Measurements from ENCODE around the gene CST6.

CST6 gene

GRCh38 chr11:66050581-66051231 is 38.9 kb downstream of the CST6 start:
- DNase-seq (ENCODE audit: extremely low read depth, low read depth) = no peak
- TF ChIP-seq CTCF (IDR thresholded peaks at IDR 0.05; ENCODE audit: low read depth, low read length) = no peak

- no peak for DNase-seq (ENCODE audit: extremely low read depth, low read depth)
Observed at GRCh38 chr11:66051371-66051765, 39.6 kb downstream of the CST6 start.

GRCh38 chr11:66051766-66052663 is 40.2 kb downstream of the CST6 start, which contains the start of gene SF3B2:
SF3B2 (plus strand) TSS chr11:66052364; CDS start chr11:66052385, 21 bp downstream.
- TF ChIP-seq CTCF (IDR thresholded peaks at IDR 0.05; ENCODE audit: low read depth, low read length) = no peak
- peak; percentile 95 for DNase-seq (ENCODE audit: extremely low read depth, low read depth)

More at GRCh38 chr11:66051371-66051765, 39.6 kb downstream of the CST6 start:
- no peak for TF ChIP-seq CTCF (IDR thresholded peaks at IDR 0.05; ENCODE audit: low read depth, low read length)

GRCh38 chr11:66052664-66052982 is 40.8 kb downstream of the CST6 start:
- TF ChIP-seq CTCF (IDR thresholded peaks at IDR 0.05; ENCODE audit: low read depth, low read length) = no peak
- no peak for DNase-seq (ENCODE audit: extremely low read depth, low read depth)

GRCh38 chr11:66055021-66055420 is 43.2 kb downstream of the CST6 start:
- no peak for DNase-seq (ENCODE audit: extremely low read depth, low read depth)
- no peak for TF ChIP-seq CTCF (IDR thresholded peaks at IDR 0.05; ENCODE audit: low read depth, low read length)

- DNase-seq (ENCODE audit: extremely low read depth, low read depth) = no peak
- TF ChIP-seq CTCF (IDR thresholded peaks at IDR 0.05; ENCODE audit: low read depth, low read length) = no peak
Observed at GRCh38 chr11:66056501-66056900, 44.7 kb downstream of the CST6 start.
